NCI-H446 treated with DMSO at 0.1 percent for 48 hours (cell line): ENCODE results near the gene PYGO2.
"Not testable (repeated sequence)": the region's sequence is repeated elsewhere in the genome, so short reads cannot be mapped to it uniquely, and the experiment has no call there.

Source experiments
- DNase-seq: peaks from one replicate; lab custom pipeline; 2025; lab: John Stamatoyannopoulos, UW

Gene PYGO2

DNA sequence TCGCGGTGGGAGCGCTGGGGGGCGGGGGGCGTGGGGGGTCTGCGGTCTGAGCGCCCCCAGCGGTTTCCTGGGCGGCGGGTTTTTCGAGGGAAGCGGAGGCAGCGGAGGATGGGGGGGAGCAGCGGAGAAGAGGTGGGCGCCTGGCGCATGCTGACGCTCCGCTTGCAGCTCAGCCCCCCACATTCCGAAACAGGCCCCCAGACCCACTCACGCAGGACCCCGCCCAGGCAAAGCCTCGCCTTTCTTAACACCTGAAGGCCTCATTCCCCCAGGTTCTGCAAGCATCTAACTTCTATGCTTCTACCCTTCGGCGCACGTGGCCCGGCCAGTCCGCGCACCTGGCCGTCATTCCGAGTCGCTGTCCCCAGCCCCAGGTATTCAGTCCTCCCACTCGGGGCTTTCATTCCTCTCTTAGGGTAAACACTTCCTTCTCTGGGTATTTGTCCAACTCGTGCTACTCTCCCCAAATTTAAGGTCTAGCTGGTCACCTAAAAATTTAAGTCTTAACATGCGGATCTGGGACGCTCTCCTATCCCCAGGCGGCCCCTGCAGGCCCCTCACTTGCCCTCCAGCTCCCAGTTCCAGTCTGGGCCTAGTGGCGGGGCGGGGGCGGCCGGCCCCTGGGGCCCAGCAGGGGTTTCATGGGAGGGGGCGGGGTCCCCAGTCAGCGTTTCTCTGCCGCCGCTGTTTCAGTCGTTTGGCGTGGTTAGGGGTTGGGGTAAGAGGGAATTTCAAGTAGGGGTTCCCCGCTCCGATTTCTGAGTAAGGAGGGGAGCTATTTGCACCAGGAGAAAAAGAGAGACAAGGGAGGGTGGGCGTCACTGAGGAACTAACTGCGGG, 38.2 kb upstream of the PYGO2 start:
- no peak for DNase-seq

DNA sequence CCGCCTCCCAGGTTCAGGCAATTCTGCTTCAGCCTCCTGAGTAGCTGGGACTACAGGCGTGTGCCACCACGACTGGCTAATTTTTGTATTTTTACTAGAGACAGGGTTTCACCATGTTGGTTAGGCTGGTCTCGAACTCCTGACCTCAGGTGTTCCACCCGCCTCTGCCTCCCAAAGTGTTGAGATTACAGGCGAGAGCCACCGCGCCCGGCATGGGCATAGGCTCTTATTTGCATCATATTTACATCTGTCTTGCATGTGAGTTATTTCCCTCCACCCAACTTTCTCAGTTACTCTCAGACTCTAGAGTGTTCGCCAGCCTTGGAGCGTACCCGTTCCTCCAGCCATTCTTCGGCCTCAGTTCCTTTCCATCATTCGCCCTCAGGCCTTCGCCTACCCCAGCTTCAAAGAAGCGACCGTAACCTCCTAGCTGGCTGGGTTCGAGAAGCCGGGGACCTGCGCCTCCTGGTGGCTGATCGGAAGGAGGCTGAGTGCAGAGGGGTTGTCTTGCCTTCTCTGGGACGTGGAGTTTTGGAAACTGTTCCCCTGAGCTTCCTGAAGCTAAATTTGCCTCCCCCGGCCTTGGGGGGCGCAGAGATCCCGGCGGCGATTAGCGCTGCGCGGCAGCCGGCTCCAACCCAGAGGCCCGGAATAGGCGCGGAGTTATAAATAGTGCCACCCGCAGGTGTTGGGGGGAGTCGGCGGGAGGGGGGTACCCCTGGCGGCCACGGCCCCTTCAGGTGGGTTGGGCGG, 37.4 kb upstream of the PYGO2 start:
- no peak for DNase-seq

DNA sequence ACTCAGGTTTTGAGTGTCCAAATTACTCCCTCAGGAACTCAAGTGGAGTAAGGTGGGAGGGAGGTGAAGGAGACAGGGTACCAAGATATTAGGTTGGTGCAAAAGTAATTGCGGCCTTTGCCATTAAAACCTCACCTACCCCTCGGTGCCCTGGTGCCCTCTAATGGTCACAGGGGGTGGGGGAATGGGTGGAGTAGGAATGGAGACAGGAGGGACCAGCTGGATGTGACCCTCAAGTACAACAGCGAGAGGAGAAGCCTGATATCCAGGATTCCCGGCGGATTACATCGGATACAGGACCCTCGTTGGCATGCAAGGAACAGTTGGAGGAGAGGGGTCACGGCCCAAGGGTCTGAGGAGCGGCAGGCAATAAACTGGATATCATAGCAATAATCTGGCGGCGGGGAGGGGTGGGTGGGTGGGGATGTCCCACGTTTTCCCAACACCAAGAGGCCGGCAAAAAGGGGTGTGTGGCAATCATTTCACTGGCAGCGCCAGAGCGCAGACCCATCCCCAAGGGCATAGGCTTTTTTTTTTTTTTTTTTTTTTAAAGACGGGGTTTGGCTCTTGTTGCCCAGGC, 36.7 kb upstream of the PYGO2 start:
- no peak for DNase-seq

DNA sequence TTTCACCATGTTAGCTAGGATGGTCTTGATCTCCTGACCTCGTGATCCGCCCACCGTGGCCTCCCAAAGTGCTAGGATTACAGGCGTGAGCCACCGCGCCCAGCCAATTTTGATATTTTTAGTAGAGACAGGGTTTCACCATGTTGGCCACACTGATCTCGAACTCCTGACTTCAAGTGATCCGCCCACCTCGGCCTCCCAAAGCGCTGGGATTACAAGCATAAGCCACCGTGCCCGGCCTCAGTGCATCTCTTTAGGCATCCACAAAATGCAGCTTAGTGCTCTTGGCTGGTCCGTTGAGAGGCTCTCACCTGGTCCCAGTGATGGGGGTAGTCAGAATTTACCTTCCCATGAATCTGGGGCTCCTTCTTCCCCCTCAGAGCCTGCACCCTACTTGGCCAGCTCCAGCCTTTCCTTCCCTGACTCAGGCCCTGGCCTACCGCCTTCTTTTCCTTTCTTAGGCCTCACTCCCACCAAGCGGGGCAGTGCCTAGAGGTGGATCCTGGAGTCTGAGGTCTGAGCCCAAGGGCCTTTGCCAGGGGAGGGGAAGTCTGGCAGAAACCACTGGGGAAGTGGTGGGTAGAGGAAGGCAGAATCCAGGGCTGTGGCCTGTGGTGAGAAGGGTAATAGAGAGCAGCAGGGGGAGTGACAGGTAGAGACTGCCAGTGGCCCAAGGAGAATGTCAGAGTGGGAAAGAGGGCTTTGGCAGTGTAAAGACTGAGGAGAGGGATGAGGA, 35.6 kb upstream of the PYGO2 start:
- no peak for DNase-seq

DNA sequence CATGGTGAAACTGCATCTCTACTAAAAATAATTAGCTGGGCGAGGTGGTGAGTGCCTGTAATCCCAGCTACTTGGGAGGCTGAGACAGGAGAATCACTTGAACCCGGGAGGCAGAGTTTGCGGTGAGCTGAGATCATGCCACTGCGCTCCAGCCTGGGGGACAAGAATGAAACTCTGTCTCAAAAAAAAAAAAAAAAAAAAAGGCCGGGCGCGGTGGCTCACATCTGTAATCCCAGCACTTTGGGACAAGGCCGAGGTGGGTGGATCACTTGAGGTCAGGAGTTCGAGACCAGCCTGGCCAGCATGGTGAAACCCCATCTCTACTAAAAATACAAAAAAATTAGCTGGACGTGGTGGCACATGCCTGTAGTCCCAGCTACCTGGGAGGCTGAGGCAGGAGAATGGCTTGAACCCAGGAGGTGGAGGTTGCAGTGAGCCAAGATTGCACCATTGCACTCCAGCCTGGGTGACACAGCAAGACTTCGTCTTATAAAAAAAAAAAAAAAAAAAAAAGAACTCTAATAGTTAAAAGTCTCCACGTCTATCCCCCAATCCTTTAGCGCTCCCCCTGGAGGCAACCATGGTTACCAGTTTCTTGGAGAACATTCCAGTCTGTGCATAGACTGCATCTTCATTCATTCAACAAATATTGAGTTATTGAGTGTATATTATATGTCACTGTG, 33.9 kb upstream of the PYGO2 start:
- peak; percentile 20 for DNase-seq

DNA sequence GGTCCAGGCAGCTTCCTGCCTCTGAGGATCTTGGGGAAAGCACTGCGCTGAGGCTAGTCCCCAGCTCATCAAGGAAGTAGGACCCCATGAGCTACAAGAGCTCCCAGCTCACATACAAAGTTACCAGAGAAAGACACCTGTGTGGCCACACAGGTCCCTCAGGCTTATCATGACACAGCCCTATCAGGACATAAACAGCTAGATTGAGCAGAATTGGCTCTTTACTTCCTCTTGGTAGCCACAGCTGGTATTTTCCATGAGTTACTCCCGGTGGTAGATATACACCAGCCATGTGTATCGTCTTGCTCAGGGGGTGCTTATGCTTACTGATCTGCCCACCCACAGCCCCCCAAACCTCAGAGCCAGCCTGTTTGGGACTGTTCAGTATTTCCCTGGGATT, 33.0 kb upstream of the PYGO2 start:
- DNase-seq, result no peak

DNA sequence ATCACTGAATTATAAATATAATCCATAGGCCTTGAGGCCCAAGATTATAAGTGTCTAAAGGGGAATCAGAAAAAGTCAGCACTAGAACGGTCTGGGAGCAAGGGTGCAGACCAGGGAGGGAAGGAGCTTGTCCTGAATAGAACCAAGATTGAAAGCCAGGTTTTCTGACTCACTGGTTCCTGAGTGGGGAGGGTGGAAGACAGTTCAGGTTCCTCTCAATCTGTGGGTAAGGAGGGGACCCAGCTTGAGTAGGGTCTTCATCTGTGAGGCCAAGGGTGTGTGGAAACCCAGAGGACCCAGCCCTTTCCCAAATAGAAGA, 32.6 kb upstream of the PYGO2 start:
- DNase-seq, result no peak

DNA sequence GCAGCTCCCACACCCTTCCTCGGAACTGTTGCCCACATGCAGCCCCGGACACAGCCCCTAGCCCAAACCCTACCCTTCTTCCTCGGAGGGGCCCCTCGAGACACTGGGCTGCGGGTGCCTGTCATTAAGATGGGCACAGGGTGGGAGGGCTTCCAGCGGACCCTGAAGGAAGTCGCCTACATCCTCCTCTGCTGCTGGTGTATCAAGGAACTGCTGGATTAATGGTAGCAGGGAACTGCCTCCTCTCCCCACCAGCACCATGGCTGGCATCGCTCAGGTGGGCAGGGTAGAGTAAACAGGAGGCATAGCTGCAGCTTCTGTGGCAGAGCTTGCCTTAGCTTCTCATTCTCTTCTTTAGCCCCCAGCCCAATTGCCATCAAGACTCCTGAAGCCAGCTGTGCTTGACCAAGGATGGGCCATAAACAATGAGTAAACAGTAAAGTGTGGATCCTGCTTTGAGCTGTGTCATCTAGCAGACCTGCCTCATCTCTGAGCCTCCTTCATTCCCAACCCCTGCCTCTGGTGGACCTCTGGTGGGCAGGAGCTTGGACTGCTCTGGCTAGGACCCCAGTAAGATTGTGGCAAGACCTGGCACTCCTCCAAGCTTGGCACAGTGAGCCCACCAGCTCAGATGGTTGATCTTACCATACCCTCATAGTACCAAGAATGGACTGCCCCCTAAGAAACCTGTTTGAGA, 32.1 kb upstream of the PYGO2 start, which contains the start of gene LENEP:
LENEP (plus strand) TSS at position 15 of the 697 bp plus-strand sequence; CDS start at position 37, 22 bp downstream.
- no peak for DNase-seq

DNA sequence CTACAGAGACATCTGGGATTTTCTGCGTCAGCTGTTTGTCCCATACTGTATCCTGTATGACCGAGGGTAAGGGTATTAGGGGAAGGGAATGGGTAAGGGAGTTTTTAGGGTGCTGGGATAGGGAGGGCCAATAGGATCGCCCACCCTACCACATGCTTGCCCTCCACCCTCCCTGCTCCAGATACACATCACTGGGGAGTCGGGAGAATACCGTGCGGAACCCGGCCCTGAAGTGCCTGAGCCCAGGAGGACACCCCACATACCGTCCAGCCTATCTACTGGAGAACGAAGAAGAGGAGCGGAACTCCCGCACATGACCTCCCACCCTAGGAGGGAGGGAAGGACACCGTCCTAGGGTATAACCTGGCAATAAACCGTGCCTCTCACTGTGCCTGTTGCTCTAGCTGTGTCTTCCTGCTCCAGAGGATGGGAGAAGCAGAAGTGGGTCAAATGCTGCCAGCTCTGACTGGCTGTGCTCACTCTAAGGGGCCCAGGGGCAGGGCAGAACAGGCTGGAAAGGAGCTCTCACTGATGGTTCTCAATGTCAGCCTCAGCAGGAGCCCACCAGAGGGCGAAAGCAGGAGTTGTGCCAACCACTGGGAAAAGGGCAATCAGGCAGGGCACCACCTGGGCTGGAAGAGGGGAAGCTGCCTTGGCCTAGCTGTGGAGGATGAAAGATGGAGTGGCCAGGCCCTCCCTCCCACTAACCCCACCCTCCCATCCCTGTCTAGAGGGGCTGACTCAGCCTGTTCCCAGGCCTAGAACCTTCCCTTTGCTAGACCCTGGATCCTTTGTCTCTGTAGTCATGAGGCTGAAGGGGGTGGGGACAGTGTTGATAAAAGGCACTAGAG, 31.4 kb upstream of the PYGO2 start:
- DNase-seq, result no peak

DNA sequence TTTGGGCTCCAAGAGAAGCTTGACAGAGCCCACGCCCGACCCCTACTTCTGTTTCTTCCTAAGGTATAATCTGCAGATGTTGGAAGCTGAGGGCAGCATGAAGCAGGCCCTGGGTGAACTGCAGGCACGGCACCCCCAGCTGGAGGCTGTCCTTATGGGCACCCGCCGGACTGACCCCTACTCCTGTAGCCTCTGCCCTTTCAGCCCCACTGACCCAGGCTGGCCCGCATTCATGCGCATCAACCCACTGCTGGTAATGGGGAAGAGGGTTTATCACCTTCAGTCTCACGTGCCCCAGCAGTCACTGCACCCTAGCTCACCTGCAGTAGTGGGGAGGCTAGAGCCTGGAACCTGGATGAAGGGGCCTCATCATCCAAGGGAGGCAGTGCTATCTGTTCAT, 28.7 kb upstream of the PYGO2 start:
- DNase-seq, result no peak

DNA sequence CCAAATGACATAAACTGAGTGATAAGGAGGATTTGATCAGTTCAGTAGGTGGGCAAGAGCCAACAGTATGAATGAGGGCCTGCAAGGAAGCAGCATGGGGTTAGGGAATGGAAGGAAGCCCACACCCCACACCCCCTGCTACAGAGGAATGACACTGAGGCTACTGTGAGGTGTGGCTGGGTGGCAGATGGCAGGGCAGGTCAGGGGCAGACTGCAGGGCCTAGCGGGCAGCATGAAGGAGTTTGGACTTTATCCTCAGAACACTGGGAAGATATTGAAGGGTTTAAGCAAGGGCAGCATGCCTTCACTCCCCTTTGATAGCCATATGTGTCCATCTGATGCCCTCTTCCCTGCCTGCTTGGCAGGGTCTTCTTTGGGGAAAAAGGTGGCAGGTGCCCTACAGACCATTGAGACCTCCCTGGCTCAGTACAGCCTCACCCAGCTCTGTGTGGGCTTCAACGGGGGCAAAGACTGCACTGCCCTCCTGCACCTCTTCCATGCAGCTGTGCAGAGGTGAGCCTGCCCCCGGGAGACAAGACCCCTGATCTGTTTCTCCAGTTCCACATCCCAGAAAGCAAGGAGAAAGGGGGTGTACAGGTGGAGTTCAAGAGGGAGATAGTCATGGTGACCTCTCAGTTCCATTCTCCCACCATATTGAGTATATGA, 27.7 kb upstream of the PYGO2 start:
- DNase-seq, result no peak

DNA sequence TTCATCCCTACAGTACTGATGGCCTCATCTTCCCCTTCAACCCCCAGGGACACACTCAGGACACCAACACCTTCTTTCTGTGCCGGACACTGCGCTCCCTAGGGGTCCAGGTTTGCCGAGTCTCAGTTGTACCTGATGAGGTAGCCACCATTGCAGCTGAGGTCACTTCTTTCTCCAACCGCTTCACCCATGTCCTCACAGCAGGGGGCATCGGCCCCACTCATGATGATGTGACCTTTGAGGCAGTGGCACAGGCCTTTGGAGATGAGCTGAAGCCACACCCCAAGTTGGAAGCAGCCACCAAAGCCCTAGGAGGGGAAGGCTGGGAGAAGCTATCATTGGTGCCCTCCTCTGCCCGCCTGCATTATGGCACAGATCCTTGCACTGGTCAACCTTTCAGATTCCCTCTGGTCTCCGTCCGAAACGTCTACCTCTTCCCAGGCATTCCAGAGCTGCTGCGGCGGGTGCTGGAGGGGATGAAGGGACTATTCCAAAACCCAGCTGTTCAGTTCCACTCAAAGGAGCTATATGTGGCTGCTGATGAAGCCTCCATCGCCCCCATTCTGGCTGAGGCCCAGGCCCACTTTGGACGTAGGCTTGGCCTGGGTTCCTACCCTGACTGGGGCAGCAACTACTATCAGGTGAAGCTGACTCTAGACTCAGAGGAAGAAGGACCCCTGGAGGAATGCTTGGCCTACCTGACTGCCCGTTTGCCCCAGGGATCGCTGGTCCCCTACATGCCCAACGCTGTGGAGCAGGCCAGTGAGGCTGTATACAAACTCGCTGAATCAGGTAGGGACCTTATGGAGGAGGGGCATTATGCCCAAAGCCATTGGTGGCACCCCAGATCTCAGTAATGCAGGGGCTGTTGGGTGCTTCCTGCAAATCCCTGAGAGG, 26.7 kb upstream of the PYGO2 start:
- no peak for DNase-seq

DNA sequence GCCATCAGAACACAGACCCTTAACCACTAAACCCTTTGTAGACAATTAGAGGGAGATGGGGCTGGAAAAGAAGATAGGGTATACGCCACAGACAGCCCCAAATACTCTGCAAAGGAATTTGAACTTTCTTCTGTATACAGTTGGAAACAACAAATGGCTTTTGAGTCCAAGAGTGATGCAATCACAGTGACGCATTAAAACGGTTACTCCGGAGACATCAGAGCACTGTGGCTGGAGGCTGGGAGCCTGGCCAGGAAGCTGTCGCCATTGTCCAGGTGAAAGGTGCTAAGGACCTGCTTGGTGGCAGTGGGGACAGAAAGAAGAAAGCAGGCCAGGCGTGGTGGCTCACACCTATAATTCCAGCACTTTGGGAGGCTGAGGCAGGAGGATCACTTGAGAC, 25.7 kb upstream of the PYGO2 start:
- no peak for DNase-seq

DNA sequence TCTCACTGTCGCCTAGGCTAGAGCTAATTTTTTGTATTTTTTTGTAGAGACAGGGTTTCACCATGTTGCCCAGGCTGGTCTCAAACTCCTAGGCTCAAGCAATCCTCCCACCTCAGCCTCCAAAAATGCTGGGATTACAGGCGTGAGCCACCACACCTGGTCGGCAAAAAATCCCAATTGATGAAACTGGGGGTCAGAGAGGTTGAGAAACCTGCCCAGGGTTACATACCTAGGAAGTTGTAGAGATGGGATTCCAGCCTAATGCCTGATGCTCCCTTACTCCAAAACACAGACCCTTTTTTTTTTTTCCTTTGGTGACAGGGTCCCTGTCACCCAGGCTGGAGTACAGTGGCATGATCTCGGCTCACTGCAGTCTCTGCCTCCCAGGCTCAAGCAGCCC, 25.2 kb upstream of the PYGO2 start:
- DNase-seq, result not testable (repeated sequence)

DNA sequence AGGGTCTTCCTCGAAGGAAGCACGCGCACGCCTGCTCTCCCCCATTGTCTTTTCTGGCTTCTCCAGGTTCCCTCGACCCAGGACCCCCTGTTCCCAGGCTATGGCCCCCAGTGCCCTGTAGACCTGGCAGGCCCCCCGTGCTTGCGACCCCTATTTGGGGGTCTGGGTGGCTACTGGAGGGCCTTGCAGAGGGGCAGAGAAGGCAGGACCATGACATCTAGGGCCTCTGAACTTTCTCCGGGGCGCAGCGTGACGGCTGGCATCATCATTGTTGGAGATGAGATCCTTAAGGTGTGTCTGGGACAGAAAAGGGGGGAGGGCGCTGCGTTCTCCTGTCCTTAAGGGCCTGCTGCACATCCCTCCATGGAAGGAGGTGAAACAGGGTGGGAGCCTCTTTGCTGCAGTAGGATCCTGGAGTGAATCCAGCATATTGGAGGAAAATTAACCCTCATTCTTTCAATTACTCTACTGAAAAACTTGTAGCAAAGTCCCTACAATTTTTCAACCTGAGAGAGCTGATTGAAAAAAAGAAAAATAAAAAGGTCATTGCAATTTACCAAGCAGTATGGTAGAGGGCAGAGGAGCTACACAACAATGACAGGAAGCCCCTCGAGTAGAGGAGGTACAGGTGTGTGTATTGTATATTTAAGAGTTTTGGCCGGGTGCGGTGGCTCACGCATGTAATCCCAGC, 22.3 kb upstream of the PYGO2 start:
- DNase-seq, result no peak

DNA sequence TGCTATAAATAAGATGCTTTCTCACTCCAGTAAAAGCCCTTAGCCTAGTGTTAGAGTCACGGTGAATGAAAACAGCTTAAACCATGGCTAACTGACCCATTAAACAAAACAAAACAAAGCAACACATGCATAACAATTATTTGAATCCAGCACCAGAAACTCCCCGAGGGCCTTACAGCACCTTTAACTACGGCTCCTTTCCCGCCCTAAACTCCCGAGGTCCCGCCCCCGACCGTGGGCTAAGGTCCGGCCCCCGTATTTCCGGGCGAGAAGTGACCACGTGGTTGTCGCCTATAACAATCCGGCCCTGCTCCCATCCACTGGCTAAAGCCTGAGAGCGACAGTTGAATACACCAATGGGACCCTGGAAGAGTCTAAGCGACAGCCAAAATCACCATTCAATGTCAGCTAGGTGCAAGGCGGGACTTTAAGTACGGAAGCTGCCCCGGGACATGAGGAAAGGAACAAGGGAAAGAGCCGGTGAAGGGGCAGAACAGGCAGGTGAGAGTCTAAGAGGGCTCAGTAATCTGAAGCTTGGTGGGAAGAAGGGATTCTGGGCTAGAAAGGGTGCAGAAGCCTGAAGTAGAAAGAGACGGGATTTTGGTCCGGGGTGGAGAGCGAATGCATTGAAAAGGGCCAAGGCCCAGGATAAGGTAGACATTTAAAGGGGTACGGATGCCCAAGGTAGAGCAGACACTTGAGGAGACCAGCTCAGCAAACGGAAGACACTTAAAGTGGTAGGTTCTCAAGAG, 21.5 kb upstream of the PYGO2 start, which contains the start of gene FLAD1:
FLAD1 (plus strand) TSS at position 448 of the 752 bp plus-strand sequence. CDS start 351 bp downstream, outside the sequence.
- DNase-seq, result peak; percentile 100

DNA sequence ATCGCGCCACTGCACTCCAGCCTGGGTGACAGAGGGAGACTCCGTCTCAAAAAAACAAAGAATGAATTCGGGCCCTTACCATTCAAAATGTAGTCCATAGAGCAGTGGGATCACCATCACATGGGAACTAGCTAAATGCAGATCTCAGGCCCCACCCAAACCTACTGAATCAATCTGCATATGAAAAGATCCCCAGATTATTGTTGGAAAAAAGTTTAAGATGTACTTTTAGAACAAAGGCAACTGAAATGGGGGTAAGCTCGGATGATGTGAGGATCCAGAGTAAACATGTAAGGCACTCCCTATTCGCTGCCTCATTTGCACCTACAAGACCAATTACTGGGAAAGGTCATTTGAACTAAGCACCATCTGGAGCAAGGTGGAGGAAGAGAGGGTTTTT, 20.8 kb upstream of the PYGO2 start:
- no peak for DNase-seq
